PC-3 (cell line): ENCODE data around the gene NAA40.

ENCODE experiments used
- EZH2phosphoT487 ChIP-seq: fragments of 300-600 bp; sonication (generic); IDR thresholded peaks from 2 replicates; pipeline ENCODE4 v1.6.1; 2018; ENCODE audit warnings: mild to moderate bottlenecking, antibody characterized with exemption, low read length, borderline replicate concordance
- TF ChIP-seq, protein P1 (sequence below): fragments of 300-600 bp; sonication (generic); conservative IDR thresholded peaks from 2 replicates; pipeline ENCODE4 v1.5.1; 2017; ENCODE audit warnings: antibody characterized with exemption, low read depth, mild to moderate bottlenecking, low read length

DNA sequence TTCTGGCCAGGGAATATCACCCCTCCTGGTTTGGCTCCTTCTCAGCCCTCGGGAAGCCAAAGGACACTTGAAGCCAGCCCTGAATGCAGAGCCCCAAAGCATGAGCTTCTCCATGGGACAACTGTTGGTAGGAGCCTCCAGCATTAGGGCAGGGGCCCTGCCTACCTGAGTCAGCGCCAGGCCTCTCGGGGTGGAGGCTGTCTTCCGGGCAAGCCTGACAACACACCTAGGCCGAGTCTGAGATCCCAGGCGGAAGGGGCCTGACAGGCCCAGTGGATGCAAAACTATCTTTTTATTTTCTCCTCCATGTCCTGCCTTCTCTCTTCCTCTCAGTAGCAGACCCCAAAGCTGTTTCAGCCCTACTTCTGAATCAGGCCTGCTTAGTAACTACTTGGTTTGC, 49.5 kb upstream of the NAA40 start:
- no peak for TF ChIP-seq EZH2phosphoT487
- TF ChIP-seq, protein P1, sequence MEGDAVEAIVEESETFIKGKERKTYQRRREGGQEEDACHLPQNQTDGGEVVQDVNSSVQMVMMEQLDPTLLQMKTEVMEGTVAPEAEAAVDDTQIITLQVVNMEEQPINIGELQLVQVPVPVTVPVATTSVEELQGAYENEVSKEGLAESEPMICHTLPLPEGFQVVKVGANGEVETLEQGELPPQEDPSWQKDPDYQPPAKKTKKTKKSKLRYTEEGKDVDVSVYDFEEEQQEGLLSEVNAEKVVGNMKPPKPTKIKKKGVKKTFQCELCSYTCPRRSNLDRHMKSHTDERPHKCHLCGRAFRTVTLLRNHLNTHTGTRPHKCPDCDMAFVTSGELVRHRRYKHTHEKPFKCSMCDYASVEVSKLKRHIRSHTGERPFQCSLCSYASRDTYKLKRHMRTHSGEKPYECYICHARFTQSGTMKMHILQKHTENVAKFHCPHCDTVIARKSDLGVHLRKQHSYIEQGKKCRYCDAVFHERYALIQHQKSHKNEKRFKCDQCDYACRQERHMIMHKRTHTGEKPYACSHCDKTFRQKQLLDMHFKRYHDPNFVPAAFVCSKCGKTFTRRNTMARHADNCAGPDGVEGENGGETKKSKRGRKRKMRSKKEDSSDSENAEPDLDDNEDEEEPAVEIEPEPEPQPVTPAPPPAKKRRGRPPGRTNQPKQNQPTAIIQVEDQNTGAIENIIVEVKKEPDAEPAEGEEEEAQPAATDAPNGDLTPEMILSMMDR: no peak
